GM12891 (cell line): Measurements from ENCODE around the gene HMGCLL1.

Source experiments
- DNase-seq: peaks from one replicate; pipeline ENCODE4 v3.0.0; 2011; ENCODE audit warnings: low spot score; ENCODE audit not compliant: insufficient read length
- FAIRE-seq: peaks from 2 replicates; lab custom pipeline; 2011; peaks lifted over from hg19 to GRCh38; lab: Jason Lieb, UNC
- PAX5 ChIP-seq: IDR thresholded peaks from 2 replicates; pipeline ENCODE4 v1.6.1; 2011; ENCODE audit warnings: low read length, moderate library complexity, mild to moderate bottlenecking; ENCODE audit not compliant: insufficient read depth, severe bottlenecking
- POLR2A ChIP-seq: IDR thresholded peaks from 2 replicates; pipeline ENCODE4 v1.6.1; 2011; ENCODE audit warnings: low read depth, low read length, control low read depth
- POLR2AphosphoS5 ChIP-seq: IDR thresholded peaks from 2 replicates; pipeline ENCODE4 v1.6.1; 2011; ENCODE audit warnings: low read depth, low read length, control low read depth
- POU2F2 ChIP-seq: IDR thresholded peaks from 2 replicates; pipeline ENCODE4 v1.6.1; 2011; ENCODE audit warnings: low read depth, mild to moderate bottlenecking, control low read depth, low read length, moderate library complexity
- SPI1 ChIP-seq: IDR thresholded peaks from 2 replicates; pipeline ENCODE4 v1.6.1; 2011; ENCODE audit warnings: low read depth, low read length, control low read depth
- TAF1 ChIP-seq: IDR thresholded peaks from 2 replicates; pipeline ENCODE4 v1.6.1; 2011; ENCODE audit warnings: low read depth, low read length, control low read depth

The HMGCLL1 gene

DNA sequence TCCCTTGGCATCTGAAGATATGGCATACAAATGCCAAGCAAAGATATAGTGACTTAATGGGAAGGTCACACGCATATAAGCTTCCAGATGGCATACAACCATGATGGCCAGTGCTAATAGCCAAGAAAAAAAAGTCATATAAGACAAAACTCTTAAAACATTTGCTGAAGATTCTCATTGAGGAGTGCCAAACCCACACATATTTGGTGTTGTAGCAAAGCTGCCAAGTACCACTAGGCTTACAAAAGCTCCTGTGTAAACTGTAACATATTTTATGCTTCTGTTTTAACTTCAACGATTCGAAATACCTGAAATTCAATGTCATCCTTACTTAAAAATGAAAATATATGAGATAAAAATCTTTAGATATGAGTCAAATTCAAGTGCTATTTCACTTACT lies 123.0 kb downstream of the HMGCLL1 start:
- TF ChIP-seq SPI1 (no peak), POLR2AphosphoS5 (no peak), POLR2A (no peak), POU2F2 (no peak), PAX5 (no peak), TAF1 (no peak)
- DNase-seq (no peak), FAIRE-seq (no peak)

GRCh38 chr6:55450005-55450404 lies 129.0 kb downstream of the HMGCLL1 start:
- no peak for FAIRE-seq

GRCh38 chr6:55449225-55449624 lies 129.8 kb downstream of the HMGCLL1 start:
- TF ChIP-seq PAX5 = no peak
- no peak for FAIRE-seq
- DNase-seq = no peak

More at GRCh38 chr6:55450005-55450404, 129.0 kb downstream of the HMGCLL1 start:
- DNase-seq = no peak
- no peak for TF ChIP-seq POLR2A
- TF ChIP-seq POU2F2 = no peak
- no peak for TF ChIP-seq POLR2AphosphoS5
- no peak for TF ChIP-seq PAX5
- TF ChIP-seq TAF1 = no peak
- TF ChIP-seq SPI1 = no peak

- FAIRE-seq (no peak), DNase-seq (no peak)
- TF ChIP-seq POU2F2 (no peak), SPI1 (no peak), PAX5 (no peak), POLR2A (no peak), TAF1 (no peak), POLR2AphosphoS5 (no peak)
Observed at GRCh38 chr6:55448451-55448850, 130.5 kb downstream of the HMGCLL1 start.

GRCh38 chr6:55447891-55448290 lies 131.1 kb downstream of the HMGCLL1 start:
- FAIRE-seq (no peak), DNase-seq (no peak)
- TF ChIP-seq PAX5 (no peak), SPI1 (no peak), TAF1 (no peak), POLR2AphosphoS5 (no peak), POLR2A (no peak), POU2F2 (no peak)

GRCh38 chr6:55445648-55446204 lies 133.3 kb downstream of the HMGCLL1 start:
- DNase-seq (no peak), FAIRE-seq (peak; percentile 41)
- TF ChIP-seq POLR2AphosphoS5 (no peak), PAX5 (no peak), SPI1 (no peak), TAF1 (no peak), POU2F2 (no peak), POLR2A (no peak)

DNA sequence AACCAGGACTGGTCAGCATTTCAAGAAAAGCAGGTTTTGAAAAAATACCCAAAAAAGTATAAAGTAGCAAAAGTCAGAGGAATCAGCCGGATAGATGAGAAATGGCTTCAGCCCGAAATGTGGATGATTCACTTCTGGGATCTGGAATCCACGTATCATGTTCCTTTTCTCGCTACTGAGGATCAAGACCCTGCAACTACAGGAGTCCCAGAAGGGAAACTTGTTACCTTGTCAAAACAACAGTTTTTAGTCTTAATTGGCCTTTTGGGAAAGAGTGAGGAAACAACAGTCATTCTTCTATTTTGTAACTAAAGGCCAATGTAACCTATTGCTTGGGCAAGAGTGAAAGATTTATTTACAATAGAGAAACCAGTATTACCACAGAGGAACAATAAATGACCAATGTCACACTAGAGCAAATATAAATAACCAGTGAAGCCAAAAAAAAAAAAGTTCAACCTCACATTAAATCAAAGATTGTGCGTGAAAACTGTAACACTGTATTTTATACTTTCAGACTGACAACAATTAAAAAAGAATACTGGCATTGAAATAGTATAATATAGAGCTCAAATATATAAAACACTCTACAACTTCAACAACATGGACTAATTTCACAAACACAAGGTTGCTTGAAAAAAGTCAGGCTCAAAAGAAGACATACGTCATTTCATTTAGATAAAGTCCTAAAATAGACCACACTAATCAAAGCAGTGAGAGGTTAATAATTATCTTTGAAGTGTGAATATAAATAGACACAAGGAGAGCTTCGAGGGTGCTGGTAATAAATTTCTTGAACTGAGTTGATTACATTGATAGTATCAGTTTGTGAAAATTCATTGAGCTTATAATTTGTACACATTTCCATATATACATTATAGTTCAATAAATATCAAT lies 135.5 kb downstream of the HMGCLL1 start:
- FAIRE-seq (no peak), DNase-seq (no peak)
- no peak for TF ChIP-seq POU2F2
- no peak for TF ChIP-seq SPI1
- no peak for TF ChIP-seq TAF1
- no peak for TF ChIP-seq POLR2A
- no peak for TF ChIP-seq PAX5
- no peak for TF ChIP-seq POLR2AphosphoS5

DNA sequence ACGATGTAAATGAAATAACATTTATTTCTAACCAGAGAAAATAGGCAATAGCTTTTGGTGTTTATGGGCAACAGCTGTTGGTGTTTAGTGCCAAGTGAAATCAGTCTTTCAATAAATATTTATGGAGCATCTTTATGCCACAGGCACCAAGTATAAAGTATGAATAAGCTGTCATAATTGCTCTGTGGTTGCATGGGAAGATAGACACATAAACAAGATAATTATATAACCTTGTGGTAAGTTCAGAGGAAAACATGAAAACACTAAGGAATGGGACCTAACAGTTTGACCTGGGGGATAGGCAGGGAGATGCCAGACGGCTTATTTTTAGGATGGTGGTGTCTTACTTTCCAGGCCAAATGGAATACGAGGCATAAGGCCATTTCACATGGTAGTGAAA lies 140.8 kb downstream of the HMGCLL1 start:
- DNase-seq = no peak
- TF ChIP-seq POLR2A (no peak), SPI1 (no peak), POU2F2 (no peak)
- no peak for FAIRE-seq

- no peak for FAIRE-seq
- no peak for DNase-seq
- TF ChIP-seq POLR2A (no peak), POLR2AphosphoS5 (no peak), PAX5 (no peak), TAF1 (no peak), POU2F2 (no peak), SPI1 (no peak)
Observed at GRCh38 chr6:55437141-55437540, 141.9 kb downstream of the HMGCLL1 start.
